ENCODE data around the gene ANXA9.

DNA sequence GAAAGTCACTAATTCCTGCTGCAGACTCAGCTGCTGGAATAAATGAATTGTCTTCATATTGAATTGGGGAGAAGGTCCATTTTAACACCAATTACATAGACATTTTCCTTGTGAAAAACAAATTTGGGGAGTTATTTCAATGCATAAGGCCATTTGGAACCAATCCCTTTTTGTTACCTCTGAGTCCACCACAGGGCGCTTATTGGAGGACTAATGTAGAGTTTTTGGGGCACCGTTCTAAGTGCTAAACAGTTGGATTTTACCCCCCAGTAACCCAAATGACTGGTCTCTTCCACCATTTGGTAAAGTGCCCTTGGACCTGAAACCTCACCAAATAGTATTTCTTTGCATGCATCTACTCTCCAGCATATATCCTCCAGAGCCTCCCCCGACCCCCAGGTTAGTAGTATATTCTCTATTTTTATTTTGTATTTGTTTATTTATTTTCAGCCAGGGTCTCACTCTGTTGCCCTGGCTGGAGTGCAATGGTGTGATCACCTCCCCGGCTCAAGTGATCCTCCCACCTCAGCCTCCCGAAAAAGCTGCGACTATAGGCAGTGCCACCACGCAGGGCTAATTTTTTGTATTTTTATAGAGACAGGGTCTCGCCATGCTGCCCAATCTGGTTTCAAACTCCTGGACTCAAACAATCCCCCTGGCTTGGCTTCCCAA, 27.7 kb downstream of the ANXA9 start:
- TF ChIP-seq, protein P1, sequence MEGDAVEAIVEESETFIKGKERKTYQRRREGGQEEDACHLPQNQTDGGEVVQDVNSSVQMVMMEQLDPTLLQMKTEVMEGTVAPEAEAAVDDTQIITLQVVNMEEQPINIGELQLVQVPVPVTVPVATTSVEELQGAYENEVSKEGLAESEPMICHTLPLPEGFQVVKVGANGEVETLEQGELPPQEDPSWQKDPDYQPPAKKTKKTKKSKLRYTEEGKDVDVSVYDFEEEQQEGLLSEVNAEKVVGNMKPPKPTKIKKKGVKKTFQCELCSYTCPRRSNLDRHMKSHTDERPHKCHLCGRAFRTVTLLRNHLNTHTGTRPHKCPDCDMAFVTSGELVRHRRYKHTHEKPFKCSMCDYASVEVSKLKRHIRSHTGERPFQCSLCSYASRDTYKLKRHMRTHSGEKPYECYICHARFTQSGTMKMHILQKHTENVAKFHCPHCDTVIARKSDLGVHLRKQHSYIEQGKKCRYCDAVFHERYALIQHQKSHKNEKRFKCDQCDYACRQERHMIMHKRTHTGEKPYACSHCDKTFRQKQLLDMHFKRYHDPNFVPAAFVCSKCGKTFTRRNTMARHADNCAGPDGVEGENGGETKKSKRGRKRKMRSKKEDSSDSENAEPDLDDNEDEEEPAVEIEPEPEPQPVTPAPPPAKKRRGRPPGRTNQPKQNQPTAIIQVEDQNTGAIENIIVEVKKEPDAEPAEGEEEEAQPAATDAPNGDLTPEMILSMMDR (IDR thresholded peaks at IDR 0.05 in 8 of 11, conservative IDR thresholded peaks at IDR 0.05 in 3 of 11), result no peak
- TF ChIP-seq POLR2AphosphoS5 (IDR thresholded peaks at IDR 0.05), result no peak

Data from spleen (tissue), 7 donors.